Activated CD8-positive, alpha-beta memory T cell treated with anti-CD3 and anti-CD28 coated beads, Interleukin-2, amount 10 ng/mL, durations not matched to agents 7 days and 5 days (primary cell): ENCODE measurements around the gene ADRA2C. TPM values are rescaled to one million over a fixed set of nuclear protein-coding genes. Genes with fewer than 3 reads are reported as not detected.
A peak's percentile ranks its signal among the peaks of the same experiment; 100 is the strongest.

Experiments
- ATAC-seq: fragments of 150-1000 bp; cut with Tn5 transposase; one replicate; pipeline ENCODE4 v1.10.0; 2021; ENCODE audit warnings: moderate library complexity
- CTCF ChIA-PET: fragments of 350-600 bp; sonication (Branson Sonifier 250); formaldehyde crosslinking; loops from one replicate; lab custom pipeline; 2021; ENCODE audit warnings: antibody characterized with exemption; lab: Charles Lee
- DNase-seq: peaks from one replicate; pipeline ENCODE4 v3.0.0-alpha.2; 2020
- H3K27ac Mint-ChIP-seq: one replicate; pipeline ENCODE4 v1.8.0; 2021; ENCODE audit warnings: mild to moderate bottlenecking, mixed read lengths
- H3K27me3 Mint-ChIP-seq: one replicate; pipeline ENCODE4 v1.8.0; 2021; ENCODE audit warnings: mixed read lengths
- H3K36me3 Mint-ChIP-seq: one replicate; pipeline ENCODE4 v1.8.0; 2021; ENCODE audit warnings: mild to moderate bottlenecking, mixed read lengths
- H3K4me1 Mint-ChIP-seq: one replicate; pipeline ENCODE4 v1.8.0; 2021; ENCODE audit warnings: mixed read lengths
- H3K4me3 Mint-ChIP-seq: one replicate; pipeline ENCODE4 v1.8.0; 2021; ENCODE audit warnings: mild to moderate bottlenecking, moderate library complexity, mixed read lengths
- H3K9me3 Mint-ChIP-seq: one replicate; pipeline ENCODE4 v1.8.0; 2022; ENCODE audit warnings: low read depth, mixed read lengths
- total RNA-seq, 2 experiments: library from RNA; stranded (reverse); gene quantifications; one replicate each; pipeline ENCODE4 v1.2.3, GENCODE V29; 2021

Gene ADRA2C
- total RNA-seq, 2 experiments from 2014 or later: not detected

GRCh38 chr4:3756343-3757059 is 9.7 kb upstream of the ADRA2C start:
- Mint-ChIP-seq H3K4me1 (no peaks in the 10 kb centered on the region), H3K9me3 (no peaks in the 10 kb centered on the region), H3K27ac (no peak overlapping the region), H3K27me3 (no peaks in the 10 kb centered on the region), H3K36me3 (no peaks in the 10 kb centered on the region), H3K4me3 (no peak overlapping the region)
- CTCF ChIA-PET: no interaction called here
- ATAC-seq: no peak
- no peak for DNase-seq

- CTCF ChIA-PET: no interaction called here
- H3K27me3 Mint-ChIP-seq: peaks cover 10% of the 10 kb centered on the region
- no peak overlapping the region for H3K4me3 Mint-ChIP-seq
- DNase-seq (no peak), ATAC-seq (no peak)
- no peak overlapping the region for H3K27ac Mint-ChIP-seq
- no peaks in the 10 kb centered on the region for H3K9me3 Mint-ChIP-seq
- no peaks in the 10 kb centered on the region for H3K4me1 Mint-ChIP-seq
- H3K36me3 Mint-ChIP-seq: no peaks in the 10 kb centered on the region
Observed at GRCh38 chr4:3759236-3759635, 6.9 kb upstream of the ADRA2C start.

- H3K27ac Mint-ChIP-seq: no peak overlapping the region
- CTCF ChIA-PET: no interaction called here
- ATAC-seq (no peak), DNase-seq (no peak)
- no peaks in the 10 kb centered on the region for H3K9me3 Mint-ChIP-seq
- H3K4me1 Mint-ChIP-seq: peaks cover 1% of the 10 kb centered on the region
- no peaks in the 10 kb centered on the region for H3K36me3 Mint-ChIP-seq
- no peak overlapping the region for H3K4me3 Mint-ChIP-seq
- H3K27me3 Mint-ChIP-seq: peaks cover 20% of the 10 kb centered on the region
Observed at GRCh38 chr4:3760346-3760745, 5.8 kb upstream of the ADRA2C start.

- Mint-ChIP-seq H3K36me3 (no peaks in the 10 kb centered on the region), H3K4me1 (peaks cover 1% of the 10 kb centered on the region), H3K9me3 (no peaks in the 10 kb centered on the region), H3K27ac (no peak overlapping the region), H3K27me3 (peaks cover 20% of the 10 kb centered on the region), H3K4me3 (no peak overlapping the region)
- ATAC-seq (no peak), DNase-seq (no peak)
- CTCF ChIA-PET: no interaction called here
Observed at GRCh38 chr4:3760841-3761240, 5.3 kb upstream of the ADRA2C start.

- CTCF ChIA-PET: no interaction called here
- peaks cover 6% of the 10 kb centered on the region for H3K4me1 Mint-ChIP-seq
- H3K36me3 Mint-ChIP-seq: peaks cover 1% of the 10 kb centered on the region
- ATAC-seq (no peak), DNase-seq (no peak)
- no peaks in the 10 kb centered on the region for H3K9me3 Mint-ChIP-seq
- H3K4me3 Mint-ChIP-seq: no peak overlapping the region
- no peak overlapping the region for H3K27ac Mint-ChIP-seq
- H3K27me3 Mint-ChIP-seq: peaks cover 26% of the 10 kb centered on the region
Observed at GRCh38 chr4:3762264-3762663, 3.9 kb upstream of the ADRA2C start.

- CTCF ChIA-PET: no interaction called here
- DNase-seq (no peak), ATAC-seq (no peak)
- peaks cover 3% of the 10 kb centered on the region for H3K36me3 Mint-ChIP-seq
- no peaks in the 10 kb centered on the region for H3K9me3 Mint-ChIP-seq
- no peak overlapping the region for H3K4me3 Mint-ChIP-seq
- peaks cover 30% of the 10 kb centered on the region for H3K27me3 Mint-ChIP-seq
- H3K27ac Mint-ChIP-seq: no peak overlapping the region
- peaks cover 8% of the 10 kb centered on the region for H3K4me1 Mint-ChIP-seq
Observed at GRCh38 chr4:3762753-3763549, 3.2 kb upstream of the ADRA2C start.

GRCh38 chr4:3765271-3766035 is 732 bp upstream of the ADRA2C start:
- H3K27ac Mint-ChIP-seq: no peak overlapping the region
- peaks cover 8% of the 10 kb centered on the region for H3K4me1 Mint-ChIP-seq
- ATAC-seq: peak; percentile 32
- H3K4me3 Mint-ChIP-seq: no peak overlapping the region
- no peaks in the 10 kb centered on the region for H3K9me3 Mint-ChIP-seq
- DNase-seq: no peak
- H3K27me3 Mint-ChIP-seq: peaks cover 35% of the 10 kb centered on the region
- peaks cover 3% of the 10 kb centered on the region for H3K36me3 Mint-ChIP-seq
- CTCF ChIA-PET: no interaction called here

- CTCF ChIA-PET: interaction anchor here (1.6 kb wide), 1 partner anchor 114 kb away, joined by 6 read pairs; no protein-coding TSS in a partner anchor
- Mint-ChIP-seq H3K9me3 (no peaks in the 10 kb centered on the region), H3K27me3 (peaks cover 35% of the 10 kb centered on the region), H3K36me3 (peaks cover 3% of the 10 kb centered on the region), H3K4me1 (peaks cover 8% of the 10 kb centered on the region), H3K4me3 (peak overlapping the region; percentile 45), H3K27ac (peak overlapping the region; percentile 34)
- DNase-seq: no peak
- no peak for ATAC-seq
Observed at GRCh38 chr4:3766785-3767569, 792 bp downstream of the ADRA2C start.

GRCh38 chr4:3767570-3768288 is 1.5 kb downstream of the ADRA2C start:
- DNase-seq: no peak
- no peak for ATAC-seq
- Mint-ChIP-seq H3K9me3 (no peaks in the 10 kb centered on the region), H3K4me1 (peaks cover 8% of the 10 kb centered on the region), H3K4me3 (no peak overlapping the region), H3K27me3 (peaks cover 35% of the 10 kb centered on the region), H3K36me3 (peaks cover 3% of the 10 kb centered on the region), H3K27ac (peak overlapping the region; percentile 54)
- CTCF ChIA-PET: interaction anchor here (1.6 kb wide), 1 partner anchor 113 kb away, joined by 6 read pairs; no protein-coding TSS in a partner anchor

- DNase-seq: no peak
- no peak for ATAC-seq
- Mint-ChIP-seq H3K4me3 (no peak overlapping the region), H3K4me1 (peaks cover 8% of the 10 kb centered on the region), H3K9me3 (no peaks in the 10 kb centered on the region), H3K36me3 (peaks cover 3% of the 10 kb centered on the region), H3K27me3 (peaks cover 27% of the 10 kb centered on the region), H3K27ac (no peak overlapping the region)
- CTCF ChIA-PET: no interaction called here
Observed at GRCh38 chr4:3768842-3769641, 2.9 kb downstream of the ADRA2C start.

- H3K4me1 Mint-ChIP-seq: peaks cover 8% of the 10 kb centered on the region
- no peak overlapping the region for H3K4me3 Mint-ChIP-seq
- ATAC-seq (no peak), DNase-seq (no peak)
- H3K9me3 Mint-ChIP-seq: no peaks in the 10 kb centered on the region
- H3K27me3 Mint-ChIP-seq: peaks cover 21% of the 10 kb centered on the region
- CTCF ChIA-PET: no interaction called here
- H3K36me3 Mint-ChIP-seq: peaks cover 3% of the 10 kb centered on the region
- no peak overlapping the region for H3K27ac Mint-ChIP-seq
Observed at GRCh38 chr4:3769642-3770184, 3.5 kb downstream of the ADRA2C start.
